ENCODE results near the gene EDA.

EDA gene

GRCh38 chrX:70044541-70045245 lies 428.8 kb downstream of the EDA start:
- no peak for DNase-seq
- Histone ChIP-seq H3K36me3 (ENCODE audit: control insufficient read depth, insufficient read depth, low read length) (no peaks in the 10 kb centered on the region), H3K9me3 (ENCODE audit: control insufficient read depth, low read length) (no peaks in the 10 kb centered on the region), H3K27ac (ENCODE audit: insufficient read depth, low read length, poor library complexity, severe bottlenecking) (no peak overlapping the region), H3K4me1 (ENCODE audit: control insufficient read depth, insufficient read depth, low read length, poor library complexity, severe bottlenecking) (no peaks in the 10 kb centered on the region), H3K27me3 (replicated peaks; ENCODE audit: control insufficient read depth, insufficient read depth, low read length, poor library complexity, severe bottlenecking) (no peaks in the 10 kb centered on the region), H3K4me3 (ENCODE audit: insufficient read depth, low read depth, low read length, poor library complexity, severe bottlenecking) (no peak overlapping the region)

GRCh38 chrX:70046978-70047377 lies 431.1 kb downstream of the EDA start:
- no peaks in the 10 kb centered on the region for H3K9me3 ChIP-seq (ENCODE audit: control insufficient read depth, low read length)
- no peak for DNase-seq

GRCh38 chrX:70049406-70049805 lies 433.5 kb downstream of the EDA start:
- no peaks in the 10 kb centered on the region for H3K36me3 ChIP-seq (ENCODE audit: control insufficient read depth, insufficient read depth, low read length)
- no peaks in the 10 kb centered on the region for H3K27me3 ChIP-seq (replicated peaks; ENCODE audit: control insufficient read depth, insufficient read depth, low read length, poor library complexity, severe bottlenecking)
- no peak overlapping the region for H3K4me3 ChIP-seq (ENCODE audit: insufficient read depth, low read depth, low read length, poor library complexity, severe bottlenecking)

More at GRCh38 chrX:70046978-70047377, 431.1 kb downstream of the EDA start:
- Histone ChIP-seq H3K4me1 (ENCODE audit: control insufficient read depth, insufficient read depth, low read length, poor library complexity, severe bottlenecking) (no peaks in the 10 kb centered on the region), H3K36me3 (ENCODE audit: control insufficient read depth, insufficient read depth, low read length) (no peaks in the 10 kb centered on the region), H3K27ac (ENCODE audit: insufficient read depth, low read length, poor library complexity, severe bottlenecking) (no peak overlapping the region), H3K4me3 (ENCODE audit: insufficient read depth, low read depth, low read length, poor library complexity, severe bottlenecking) (no peak overlapping the region), H3K27me3 (replicated peaks; ENCODE audit: control insufficient read depth, insufficient read depth, low read length, poor library complexity, severe bottlenecking) (no peaks in the 10 kb centered on the region)

GRCh38 chrX:70049925-70050324 lies 434.0 kb downstream of the EDA start, which contains the start of gene AWAT2:
TSS of gene AWAT2 (minus strand) at chrX:70049938. CDS start at chrX:70049932, 6 bp downstream.
- Histone ChIP-seq H3K36me3 (ENCODE audit: control insufficient read depth, insufficient read depth, low read length) (no peaks in the 10 kb centered on the region), H3K4me1 (ENCODE audit: control insufficient read depth, insufficient read depth, low read length, poor library complexity, severe bottlenecking) (no peaks in the 10 kb centered on the region), H3K27ac (ENCODE audit: insufficient read depth, low read length, poor library complexity, severe bottlenecking) (no peak within 1 kb of the TSS), H3K27me3 (replicated peaks; ENCODE audit: control insufficient read depth, insufficient read depth, low read length, poor library complexity, severe bottlenecking) (no peaks in the 10 kb centered on the region), H3K4me3 (ENCODE audit: insufficient read depth, low read depth, low read length, poor library complexity, severe bottlenecking) (no peak within 1 kb of the TSS), H3K9me3 (ENCODE audit: control insufficient read depth, low read length) (no peaks in the 10 kb centered on the region)
- no peak for DNase-seq

More at GRCh38 chrX:70049406-70049805, 433.5 kb downstream of the EDA start:
- Histone ChIP-seq H3K9me3 (ENCODE audit: control insufficient read depth, low read length) (no peaks in the 10 kb centered on the region), H3K4me1 (ENCODE audit: control insufficient read depth, insufficient read depth, low read length, poor library complexity, severe bottlenecking) (no peaks in the 10 kb centered on the region), H3K27ac (ENCODE audit: insufficient read depth, low read length, poor library complexity, severe bottlenecking) (no peak overlapping the region)
- no peak for DNase-seq

- Histone ChIP-seq H3K27ac (ENCODE audit: insufficient read depth, low read length, poor library complexity, severe bottlenecking) (no peak overlapping the region), H3K36me3 (ENCODE audit: control insufficient read depth, insufficient read depth, low read length) (no peaks in the 10 kb centered on the region), H3K4me1 (ENCODE audit: control insufficient read depth, insufficient read depth, low read length, poor library complexity, severe bottlenecking) (no peaks in the 10 kb centered on the region), H3K9me3 (ENCODE audit: control insufficient read depth, low read length) (no peaks in the 10 kb centered on the region), H3K4me3 (ENCODE audit: insufficient read depth, low read depth, low read length, poor library complexity, severe bottlenecking) (no peak overlapping the region), H3K27me3 (replicated peaks; ENCODE audit: control insufficient read depth, insufficient read depth, low read length, poor library complexity, severe bottlenecking) (no peaks in the 10 kb centered on the region)
- DNase-seq, result no peak
These were observed 437.1 kb downstream of the EDA start for GRCh38 chrX:70052895-70053615.

- Histone ChIP-seq H3K27ac (ENCODE audit: insufficient read depth, low read length, poor library complexity, severe bottlenecking) (no peak overlapping the region), H3K4me3 (ENCODE audit: insufficient read depth, low read depth, low read length, poor library complexity, severe bottlenecking) (no peak overlapping the region), H3K27me3 (replicated peaks; ENCODE audit: control insufficient read depth, insufficient read depth, low read length, poor library complexity, severe bottlenecking) (no peaks in the 10 kb centered on the region)
These were observed 438.5 kb downstream of the EDA start for GRCh38 chrX:70054391-70054790.

GRCh38 chrX:70062076-70062475 lies 446.2 kb downstream of the EDA start, which contains the start of gene OTUD6A:
TSS of gene OTUD6A (plus strand) at chrX:70062457. CDS start at chrX:70062525, 68 bp downstream.
- Histone ChIP-seq H3K4me3 (ENCODE audit: insufficient read depth, low read depth, low read length, poor library complexity, severe bottlenecking) (no peak within 1 kb of the TSS), H3K4me1 (ENCODE audit: control insufficient read depth, insufficient read depth, low read length, poor library complexity, severe bottlenecking) (no peaks in the 10 kb centered on the region), H3K27me3 (replicated peaks; ENCODE audit: control insufficient read depth, insufficient read depth, low read length, poor library complexity, severe bottlenecking) (no peaks in the 10 kb centered on the region), H3K9me3 (ENCODE audit: control insufficient read depth, low read length) (no peaks in the 10 kb centered on the region), H3K27ac (ENCODE audit: insufficient read depth, low read length, poor library complexity, severe bottlenecking) (no peak within 1 kb of the TSS), H3K36me3 (ENCODE audit: control insufficient read depth, insufficient read depth, low read length) (no peaks in the 10 kb centered on the region)
- no peak for DNase-seq

More at GRCh38 chrX:70054391-70054790, 438.5 kb downstream of the EDA start:
- Histone ChIP-seq H3K9me3 (ENCODE audit: control insufficient read depth, low read length) (no peaks in the 10 kb centered on the region), H3K4me1 (ENCODE audit: control insufficient read depth, insufficient read depth, low read length, poor library complexity, severe bottlenecking) (no peaks in the 10 kb centered on the region), H3K36me3 (ENCODE audit: control insufficient read depth, insufficient read depth, low read length) (no peaks in the 10 kb centered on the region)
- DNase-seq, result no peak

GRCh38 chrX:70062961-70063550 lies 447.1 kb downstream of the EDA start:
- DNase-seq, result no peak
- Histone ChIP-seq H3K27ac (ENCODE audit: insufficient read depth, low read length, poor library complexity, severe bottlenecking) (no peak overlapping the region), H3K9me3 (ENCODE audit: control insufficient read depth, low read length) (no peaks in the 10 kb centered on the region), H3K4me3 (ENCODE audit: insufficient read depth, low read depth, low read length, poor library complexity, severe bottlenecking) (no peak overlapping the region), H3K36me3 (ENCODE audit: control insufficient read depth, insufficient read depth, low read length) (no peaks in the 10 kb centered on the region), H3K4me1 (ENCODE audit: control insufficient read depth, insufficient read depth, low read length, poor library complexity, severe bottlenecking) (no peaks in the 10 kb centered on the region), H3K27me3 (replicated peaks; ENCODE audit: control insufficient read depth, insufficient read depth, low read length, poor library complexity, severe bottlenecking) (no peaks in the 10 kb centered on the region)

- Histone ChIP-seq H3K27me3 (replicated peaks; ENCODE audit: control insufficient read depth, insufficient read depth, low read length, poor library complexity, severe bottlenecking) (no peaks in the 10 kb centered on the region), H3K4me1 (ENCODE audit: control insufficient read depth, insufficient read depth, low read length, poor library complexity, severe bottlenecking) (no peaks in the 10 kb centered on the region), H3K27ac (ENCODE audit: insufficient read depth, low read length, poor library complexity, severe bottlenecking) (no peak overlapping the region), H3K36me3 (ENCODE audit: control insufficient read depth, insufficient read depth, low read length) (no peaks in the 10 kb centered on the region), H3K4me3 (ENCODE audit: insufficient read depth, low read depth, low read length, poor library complexity, severe bottlenecking) (no peak overlapping the region), H3K9me3 (ENCODE audit: control insufficient read depth, low read length) (no peaks in the 10 kb centered on the region)
- no peak for DNase-seq
These were observed 450.7 kb downstream of the EDA start for GRCh38 chrX:70066646-70067045.

- no peaks in the 10 kb centered on the region for H3K36me3 ChIP-seq (ENCODE audit: control insufficient read depth, insufficient read depth, low read length)
- H3K9me3 ChIP-seq (ENCODE audit: control insufficient read depth, low read length), result no peaks in the 10 kb centered on the region
- H3K27ac ChIP-seq (ENCODE audit: insufficient read depth, low read length, poor library complexity, severe bottlenecking), result no peak overlapping the region
- DNase-seq, result no peak
- no peaks in the 10 kb centered on the region for H3K4me1 ChIP-seq (ENCODE audit: control insufficient read depth, insufficient read depth, low read length, poor library complexity, severe bottlenecking)
- H3K4me3 ChIP-seq (ENCODE audit: insufficient read depth, low read depth, low read length, poor library complexity, severe bottlenecking), result no peak overlapping the region
- H3K27me3 ChIP-seq (replicated peaks; ENCODE audit: control insufficient read depth, insufficient read depth, low read length, poor library complexity, severe bottlenecking), result no peaks in the 10 kb centered on the region
These were observed 463.4 kb downstream of the EDA start for GRCh38 chrX:70079297-70079696.
